Renal cortex interstitium (tissue), 15 donors: Measurements from ENCODE around the gene DHRS11. TPM values are rescaled to one million over a fixed set of nuclear protein-coding genes. Genes with fewer than 3 reads are reported as not detected.

ENCODE experiments used
- DNase-seq, 11 donors: peaks; one replicate each; pipeline ENCODE4 v3.0.0-alpha.2; 2013; ENCODE audit warnings: low read depth in 9 of 11, low spot score in 4 of 11; ENCODE audit errors: extremely low read depth in 1 of 11
- long read RNA-seq, 16 experiments: transcript quantifications; one replicate each; lab custom pipeline, GENCODE V29; 2026
- polyA plus RNA-seq, 3 donors: library from polyadenylated mRNA; unstranded; fragments of 120-200 nt; gene quantifications; one replicate each; pipeline ENCODE4 v1.2.1, GENCODE V29; 2013; ENCODE audit not compliant: insufficient read length in 3 of 3

Gene DHRS11, protein sequence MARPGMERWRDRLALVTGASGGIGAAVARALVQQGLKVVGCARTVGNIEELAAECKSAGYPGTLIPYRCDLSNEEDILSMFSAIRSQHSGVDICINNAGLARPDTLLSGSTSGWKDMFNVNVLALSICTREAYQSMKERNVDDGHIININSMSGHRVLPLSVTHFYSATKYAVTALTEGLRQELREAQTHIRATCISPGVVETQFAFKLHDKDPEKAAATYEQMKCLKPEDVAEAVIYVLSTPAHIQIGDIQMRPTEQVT
- polyA plus RNA-seq: 10 to 100 TPM; 23.5 to 27.5 (median 25.9) TPM
- long read RNA-seq, donor 1, full-length matches to known transcripts: 12 of 12 reads
- long read RNA-seq, donor 1, partial matches to known transcripts: 0 of 12 reads
- long read RNA-seq, donor 1, other reads (novel, unspliced or antisense): 0 of 12 reads
- long read RNA-seq, donor 2, full-length matches to known transcripts: 8 of 8 reads
- long read RNA-seq, donor 2, partial matches to known transcripts: 0 of 8 reads
- long read RNA-seq, donor 2, other reads (novel, unspliced or antisense): 0 of 8 reads
- long read RNA-seq, donor 3, full-length matches to known transcripts: 20 of 20 reads
- long read RNA-seq, donor 3, partial matches to known transcripts: 0 of 20 reads
- long read RNA-seq, donor 3, other reads (novel, unspliced or antisense): 0 of 20 reads
- long read RNA-seq, donor 4, full-length matches to known transcripts: 10 of 10 reads
- long read RNA-seq, donor 4, partial matches to known transcripts: 0 of 10 reads
- long read RNA-seq, donor 4, other reads (novel, unspliced or antisense): 0 of 10 reads
- long read RNA-seq, donor 5: 0 reads
- long read RNA-seq, donor 6, full-length matches to known transcripts: 11 of 11 reads
- long read RNA-seq, donor 6, partial matches to known transcripts: 0 of 11 reads
- long read RNA-seq, donor 6, other reads (novel, unspliced or antisense): 0 of 11 reads
- long read RNA-seq, donor 7, full-length matches to known transcripts: 15 of 15 reads
- long read RNA-seq, donor 7, partial matches to known transcripts: 0 of 15 reads
- long read RNA-seq, donor 7, other reads (novel, unspliced or antisense): 0 of 15 reads
- long read RNA-seq, donor 8: 0 reads
- long read RNA-seq, donor 9, full-length matches to known transcripts: 10 of 10 reads
- long read RNA-seq, donor 9, partial matches to known transcripts: 0 of 10 reads
- long read RNA-seq, donor 9, other reads (novel, unspliced or antisense): 0 of 10 reads
- long read RNA-seq, donor 10, full-length matches to known transcripts: 10 of 10 reads
- long read RNA-seq, donor 10, partial matches to known transcripts: 0 of 10 reads
- long read RNA-seq, donor 10, other reads (novel, unspliced or antisense): 0 of 10 reads
- long read RNA-seq, donor 11, full-length matches to known transcripts: 9 of 9 reads
- long read RNA-seq, donor 11, partial matches to known transcripts: 0 of 9 reads
- long read RNA-seq, donor 11, other reads (novel, unspliced or antisense): 0 of 9 reads
- long read RNA-seq, donor 12, full-length matches to known transcripts: 6 of 6 reads
- long read RNA-seq, donor 12, partial matches to known transcripts: 0 of 6 reads
- long read RNA-seq, donor 12, other reads (novel, unspliced or antisense): 0 of 6 reads
- long read RNA-seq, donor 13: 0 reads
- long read RNA-seq, donor 14, full-length matches to known transcripts: 7 of 7 reads
- long read RNA-seq, donor 14, partial matches to known transcripts: 0 of 7 reads
- long read RNA-seq, donor 14, other reads (novel, unspliced or antisense): 0 of 7 reads
- long read RNA-seq, donor 15, full-length matches to known transcripts: 8 of 8 reads
- long read RNA-seq, donor 15, partial matches to known transcripts: 0 of 8 reads
- long read RNA-seq, donor 15, other reads (novel, unspliced or antisense): 0 of 8 reads
- long read RNA-seq, donor 16, full-length matches to known transcripts: 28 of 33 reads
- long read RNA-seq, donor 16, partial matches to known transcripts: 5 of 33 reads
- long read RNA-seq, donor 16, other reads (novel, unspliced or antisense): 0 of 33 reads

DNA sequence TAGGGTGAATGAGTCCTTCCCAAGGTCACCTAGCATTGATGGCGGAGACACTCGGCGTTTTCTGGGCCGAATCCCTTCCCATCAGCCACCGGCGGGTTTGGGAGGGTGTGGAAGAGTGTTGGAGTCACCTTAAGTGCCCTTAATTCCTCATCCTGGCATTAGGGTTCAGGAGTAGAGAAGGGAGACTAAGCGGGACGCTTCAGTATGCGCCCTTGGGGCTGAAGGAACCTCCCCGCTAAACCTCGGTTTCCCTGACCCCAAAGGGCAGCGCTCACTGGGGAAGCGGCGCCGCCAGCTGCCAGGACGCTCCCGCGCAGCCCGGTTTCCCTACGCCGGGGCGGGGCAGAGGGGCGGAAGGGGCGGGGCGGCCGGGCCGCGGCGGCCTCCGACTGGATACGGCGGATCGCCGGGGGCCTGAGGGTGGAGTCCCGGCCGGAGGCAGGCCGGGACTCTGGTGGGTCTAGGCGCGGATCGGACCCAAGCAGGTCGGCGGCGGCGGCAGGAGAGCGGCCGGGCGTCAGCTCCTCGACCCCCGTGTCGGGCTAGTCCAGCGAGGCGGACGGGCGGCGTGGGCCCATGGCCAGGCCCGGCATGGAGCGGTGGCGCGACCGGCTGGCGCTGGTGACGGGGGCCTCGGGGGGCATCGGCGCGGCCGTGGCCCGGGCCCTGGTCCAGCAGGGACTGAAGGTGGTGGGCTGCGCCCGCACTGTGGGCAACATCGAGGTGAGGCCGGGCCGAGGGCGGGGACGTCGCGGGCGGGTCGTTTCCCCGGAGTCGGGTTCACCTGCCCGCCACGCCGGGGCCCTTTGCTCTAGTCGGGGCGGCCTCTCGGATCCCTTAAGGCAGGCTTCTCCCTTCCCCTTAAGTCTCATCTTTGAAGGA, at the start of gene DHRS11:
Gene DHRS11 (plus strand): TSS at position 446 of the 882 bp plus-strand sequence. CDS start 131 bp downstream, at position 577.
- DNase-seq: peak in 5 of 11 donors; percentile 31 to 73 (median 69)

DNA sequence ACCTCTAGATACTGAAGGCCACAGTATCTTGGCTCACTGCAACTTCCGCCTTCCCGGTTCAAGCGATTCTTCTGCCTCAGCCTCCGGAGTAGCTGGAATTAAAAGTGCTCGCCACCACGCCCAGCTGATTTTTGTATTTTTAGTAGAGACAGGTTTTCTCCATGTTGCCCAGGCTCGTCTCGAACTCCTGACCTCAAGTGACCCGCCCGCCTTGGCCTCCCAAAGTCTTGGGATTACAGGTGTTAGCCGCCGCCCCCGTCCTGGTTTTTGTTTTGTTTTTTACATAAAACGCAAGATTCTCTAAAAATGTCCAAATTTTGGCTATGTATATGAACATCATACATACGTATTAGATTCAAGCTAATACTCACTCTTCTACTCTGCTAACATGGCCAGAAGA, 48.9 kb upstream of the DHRS11 start:
- no peak for DNase-seq

DNA sequence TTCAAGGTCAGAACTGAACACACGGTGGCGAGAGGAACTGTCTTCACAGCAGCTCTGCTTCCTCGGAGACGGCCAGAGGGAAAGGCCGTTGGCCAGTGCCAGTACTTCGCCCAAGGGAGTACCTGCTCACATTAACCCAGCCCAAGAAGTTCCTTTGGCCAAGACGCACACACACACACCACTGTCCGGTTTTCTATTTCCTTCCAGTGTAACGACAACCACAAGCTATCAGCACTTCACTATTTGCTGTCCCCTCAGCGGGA, 47.7 kb upstream of the DHRS11 start:
- DNase-seq: peak in 7 of 11 donors; percentile 27 to 34 (median 31)

DNA sequence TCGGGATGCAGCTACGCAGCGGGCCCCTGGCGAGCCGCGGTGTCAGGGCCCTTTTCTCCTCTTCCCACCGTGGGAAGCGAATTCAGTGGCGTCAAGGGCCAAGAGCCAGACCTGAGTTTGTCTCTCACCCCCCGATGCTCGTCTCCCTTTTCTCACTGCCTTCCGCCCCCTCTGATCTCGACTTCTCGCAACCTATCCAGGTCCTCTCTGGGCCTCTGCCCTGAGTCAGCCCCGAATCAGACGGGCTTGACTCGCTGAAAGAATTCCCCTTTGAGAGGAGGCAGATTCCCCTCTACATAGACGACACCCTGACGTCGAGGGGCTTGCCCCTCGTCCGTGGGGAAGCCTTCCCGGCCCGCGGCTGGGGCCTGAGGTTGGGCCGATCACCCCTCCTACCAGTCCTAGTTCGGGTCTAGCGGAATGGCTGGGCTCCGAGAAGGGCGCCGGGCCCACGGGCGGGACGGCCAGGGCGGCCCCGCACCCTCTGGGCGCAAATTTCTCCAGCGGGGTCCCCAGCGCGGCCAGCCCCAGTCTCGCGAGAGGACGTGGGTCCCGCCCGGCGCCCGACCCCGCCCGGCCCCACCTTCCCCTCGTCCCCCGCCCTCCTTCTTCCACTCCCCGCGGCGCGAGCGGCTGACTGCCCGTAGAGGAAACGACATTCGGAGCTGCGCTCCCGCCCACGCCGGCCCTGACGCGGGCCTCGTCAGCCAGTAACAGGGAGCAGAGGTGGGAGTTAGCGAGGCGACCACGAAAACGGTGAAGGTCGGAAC, 47.2 kb upstream of the DHRS11 start, which contains the start of gene GGNBP2:
Gene GGNBP2 (plus strand): TSS at position 613 of the 770 bp plus-strand sequence. CDS start 806 bp downstream, outside the sequence.
- peak in 10 of 11 donors; percentile 78 to 93 (median 90) for DNase-seq

DNA sequence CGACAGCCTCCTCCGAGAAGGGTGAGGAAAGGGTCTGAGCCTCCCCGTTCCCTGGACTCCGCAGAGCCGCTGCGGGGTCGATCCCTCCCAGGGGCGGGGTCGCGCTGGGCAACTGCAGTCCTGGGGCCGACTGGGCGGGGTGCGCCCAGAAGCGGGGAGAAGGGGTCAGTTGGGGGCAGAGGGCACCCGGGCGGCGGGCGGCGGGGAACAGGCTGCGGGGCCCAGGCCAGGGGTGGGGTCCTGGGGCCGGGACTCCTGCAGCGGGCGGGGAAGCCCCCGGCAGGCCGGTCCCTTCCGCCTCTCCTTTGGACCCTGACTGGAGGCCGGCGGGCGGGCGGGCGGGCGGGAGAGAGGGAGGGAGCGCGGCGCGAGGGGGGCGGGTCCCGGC, 46.6 kb upstream of the DHRS11 start:
- no peak for DNase-seq

DNA sequence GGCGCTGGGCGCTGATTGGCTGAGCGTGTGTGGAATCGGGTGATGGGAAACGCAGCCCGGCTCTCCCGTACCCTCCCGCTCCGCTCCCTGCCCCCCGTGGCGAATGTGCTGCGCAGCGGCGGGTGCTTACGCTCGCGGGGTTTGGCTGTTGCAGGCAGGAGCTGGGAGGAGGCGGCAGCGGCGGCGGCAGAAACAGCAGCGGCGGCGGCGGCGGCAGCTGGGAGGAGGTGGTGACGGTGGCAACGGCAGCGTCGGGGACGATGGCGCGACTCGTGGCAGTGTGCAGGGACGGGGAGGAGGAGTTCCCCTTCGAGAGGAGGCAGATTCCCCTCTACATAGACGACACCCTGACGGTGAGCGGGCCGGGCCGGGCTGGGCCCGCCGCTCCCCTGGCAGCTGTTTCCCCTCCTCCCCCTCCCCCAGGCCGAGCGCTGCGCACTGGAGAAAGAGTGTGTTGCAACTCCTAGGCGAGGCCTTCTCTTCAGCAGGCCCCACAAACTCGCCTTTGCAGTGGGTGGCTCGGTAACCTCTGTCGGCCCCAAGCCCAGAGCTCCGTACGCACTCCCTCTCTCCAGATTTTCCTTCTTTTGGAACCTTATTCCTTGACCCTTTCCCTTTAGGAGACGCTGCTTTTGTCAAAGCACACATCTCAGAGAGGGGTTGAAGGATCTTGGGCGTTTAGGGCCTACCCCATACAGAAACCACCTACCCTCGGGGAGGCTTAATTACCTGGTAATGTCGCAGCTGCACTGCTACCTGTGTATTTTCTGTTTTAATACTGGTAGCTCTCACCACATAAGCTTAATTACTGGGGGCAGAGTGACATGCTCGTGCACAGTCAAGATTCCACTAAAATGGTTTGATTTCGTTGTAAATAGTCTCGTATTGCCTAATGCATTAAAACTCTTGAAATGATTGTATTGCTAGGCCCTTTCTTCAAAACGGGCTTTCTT, 45.9 kb upstream of the DHRS11 start:
- DNase-seq: peak; percentile 86 to 98 (median 96)

DNA sequence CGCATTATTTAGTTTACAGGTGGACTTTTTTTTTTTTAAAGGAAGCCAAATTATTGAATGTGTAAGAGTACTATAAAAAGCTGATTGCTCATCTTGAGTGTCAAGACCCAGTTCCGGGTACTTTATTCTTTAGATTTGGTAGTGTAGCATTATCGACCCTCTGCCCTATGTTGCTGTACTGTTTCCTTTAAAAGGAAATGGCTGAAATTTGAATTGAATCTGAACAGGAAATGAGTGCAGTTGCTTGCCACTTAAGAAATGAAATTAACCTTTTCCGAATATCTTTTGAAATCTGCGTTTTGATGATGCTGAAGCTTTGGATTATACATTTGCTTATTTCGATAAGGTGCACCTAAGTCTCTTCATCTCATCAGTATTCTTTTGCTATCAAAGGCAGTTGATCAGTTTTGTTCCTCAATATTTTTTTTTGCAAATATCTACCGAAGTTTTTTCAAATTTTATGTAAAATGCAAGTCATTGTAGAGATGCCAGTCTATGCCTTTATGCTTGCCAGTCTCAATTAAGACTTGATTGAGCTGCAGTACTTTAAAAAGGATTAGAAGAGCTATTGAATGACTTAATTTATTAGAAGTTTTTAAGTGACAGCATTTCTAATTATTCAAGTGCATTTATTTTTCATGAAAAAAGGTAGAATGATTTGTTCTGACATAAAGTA, 45.1 kb upstream of the DHRS11 start:
- DNase-seq: no peak

DNA sequence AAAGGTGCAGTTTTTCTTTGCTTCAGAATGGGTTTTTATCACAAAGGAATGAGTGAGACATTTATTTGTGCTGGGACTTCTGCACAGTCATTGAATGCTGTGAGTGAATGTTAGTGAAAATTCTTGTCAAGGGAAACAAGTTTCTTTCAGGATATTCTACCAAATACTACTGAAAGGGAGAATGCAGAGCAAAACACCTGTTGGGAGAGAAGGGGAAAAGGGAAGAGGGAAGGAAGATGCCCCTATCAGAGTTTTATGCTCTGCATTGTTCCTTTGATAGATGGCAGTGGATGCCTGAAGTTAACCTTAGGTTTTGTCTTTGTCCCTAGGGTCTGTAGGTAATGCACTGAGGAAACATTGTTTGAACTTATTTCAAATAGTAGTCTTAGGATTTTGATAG, 43.9 kb upstream of the DHRS11 start:
- DNase-seq: no peak

DNA sequence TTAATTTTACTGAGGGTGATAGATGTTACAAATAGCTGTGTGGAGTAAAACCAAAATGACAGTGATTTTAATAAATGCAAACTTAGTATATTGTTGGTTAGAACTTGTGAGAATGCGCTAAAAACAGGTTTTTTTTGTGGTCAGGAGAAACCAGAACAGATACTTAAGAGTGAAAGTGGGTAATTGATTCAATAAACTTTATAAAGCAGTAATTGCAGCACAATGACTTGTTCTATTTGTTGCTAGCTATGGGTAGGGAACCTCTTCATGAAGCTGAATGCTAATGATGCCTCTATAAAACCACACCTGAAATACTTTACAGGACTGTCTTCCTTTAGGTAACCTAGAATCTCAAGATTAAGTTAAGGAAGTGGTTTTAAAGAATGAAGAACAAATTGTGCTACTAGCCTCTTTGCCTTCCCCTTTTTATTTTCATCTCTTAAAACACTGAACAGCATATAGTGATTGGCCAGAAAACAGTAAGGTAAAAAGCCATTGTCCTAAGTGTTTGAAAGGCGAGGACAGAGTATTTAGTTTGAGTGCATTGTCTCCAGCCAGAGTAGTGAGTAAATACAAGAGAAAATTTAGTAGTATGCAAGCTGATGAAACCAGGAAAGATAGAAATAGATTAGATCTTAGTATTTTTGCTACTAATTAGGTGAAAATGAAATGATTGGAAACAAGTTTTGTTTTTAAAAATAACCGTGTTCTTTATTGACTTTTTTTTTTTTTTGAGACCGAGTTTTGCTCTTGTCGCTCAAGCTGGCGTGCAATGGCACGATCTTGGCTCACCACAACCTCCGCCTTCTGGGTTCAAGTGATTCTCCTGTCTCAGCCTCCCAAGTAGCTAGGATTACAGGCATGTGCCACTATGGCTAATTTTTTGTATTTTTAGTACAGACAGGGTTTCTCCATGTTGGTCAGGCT, 40.9 kb upstream of the DHRS11 start:
- no peak for DNase-seq

DNA sequence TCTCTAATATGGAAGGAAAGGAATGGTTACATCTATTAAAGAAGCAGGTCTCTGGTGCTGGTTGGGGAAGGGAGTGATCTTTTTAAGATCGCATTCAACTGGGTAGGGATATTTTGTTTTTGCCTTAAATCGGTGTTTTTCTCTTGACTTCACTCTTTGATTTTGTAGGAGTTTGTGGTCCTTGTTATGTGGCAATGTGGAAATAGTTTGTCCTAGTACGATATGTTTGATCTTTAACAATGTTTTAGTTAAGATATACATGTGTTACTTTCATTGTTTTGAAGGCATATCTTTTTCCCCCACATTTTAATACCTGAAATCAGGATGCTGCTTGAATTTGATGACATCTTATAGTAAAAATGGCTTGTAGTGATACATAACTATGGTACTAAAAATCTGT, 38.2 kb upstream of the DHRS11 start:
- no peak for DNase-seq

DNA sequence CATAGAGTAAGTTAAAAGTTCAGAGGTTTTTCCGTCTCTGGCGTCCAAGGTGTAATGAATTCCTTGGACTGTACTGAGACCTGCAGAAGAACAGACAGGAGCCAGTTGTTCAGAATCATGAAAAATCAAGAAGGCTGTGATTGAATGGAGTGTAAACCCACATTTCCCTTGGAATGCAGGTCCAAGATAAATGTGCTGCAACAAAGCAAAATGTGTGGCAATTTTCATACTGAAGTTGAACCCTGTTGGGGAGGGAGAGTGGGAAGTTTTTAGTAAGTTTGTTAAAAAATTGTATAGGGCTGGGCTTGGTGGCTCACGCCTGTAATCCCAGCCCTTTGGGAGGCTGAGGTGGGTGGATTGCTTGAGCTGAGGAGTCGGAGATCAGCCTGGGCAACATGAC, 25.6 kb upstream of the DHRS11 start:
- DNase-seq: no peak

DNA sequence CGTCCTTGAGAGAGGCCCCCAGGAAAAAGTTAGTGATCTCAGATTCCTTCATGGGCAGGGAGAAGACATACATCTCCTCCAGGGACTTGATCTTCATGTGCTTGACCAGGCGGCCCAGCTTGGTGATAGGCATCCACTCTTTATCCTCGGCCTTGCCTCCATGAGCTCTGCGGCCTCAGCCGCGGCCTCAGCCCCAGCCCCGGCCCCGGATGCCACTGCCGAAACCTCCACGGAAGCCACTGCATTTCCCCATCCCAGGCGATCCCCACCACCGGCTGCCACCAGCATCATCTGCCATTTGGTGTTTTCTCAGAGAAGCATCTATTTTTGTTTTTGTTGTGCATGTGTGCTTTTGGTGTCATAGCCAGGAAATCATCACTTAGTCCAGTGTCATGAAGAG, 16.7 kb upstream of the DHRS11 start:
- no peak for DNase-seq

DNA sequence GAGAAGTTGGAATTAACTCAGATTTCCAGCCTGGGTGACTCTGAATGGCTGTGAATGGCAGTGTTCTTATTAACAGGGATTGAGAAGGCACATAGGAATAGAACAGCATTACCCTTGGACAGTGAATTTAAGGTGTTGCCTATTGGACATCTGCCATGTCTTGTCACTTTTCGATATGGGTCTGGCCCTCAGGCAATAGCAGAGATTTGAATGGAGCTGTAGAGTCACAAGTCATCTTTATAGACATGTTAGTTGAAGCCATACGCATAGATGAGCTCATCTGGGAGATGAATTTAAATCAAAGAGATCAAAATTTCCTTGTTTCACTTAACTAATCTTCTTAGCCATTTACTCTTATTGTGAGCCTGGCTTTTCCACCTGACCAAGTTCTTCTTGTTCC, 14.9 kb upstream of the DHRS11 start:
- no peak for DNase-seq
